ENCODE measurements around the gene YAP1.

Gene YAP1

DNA sequence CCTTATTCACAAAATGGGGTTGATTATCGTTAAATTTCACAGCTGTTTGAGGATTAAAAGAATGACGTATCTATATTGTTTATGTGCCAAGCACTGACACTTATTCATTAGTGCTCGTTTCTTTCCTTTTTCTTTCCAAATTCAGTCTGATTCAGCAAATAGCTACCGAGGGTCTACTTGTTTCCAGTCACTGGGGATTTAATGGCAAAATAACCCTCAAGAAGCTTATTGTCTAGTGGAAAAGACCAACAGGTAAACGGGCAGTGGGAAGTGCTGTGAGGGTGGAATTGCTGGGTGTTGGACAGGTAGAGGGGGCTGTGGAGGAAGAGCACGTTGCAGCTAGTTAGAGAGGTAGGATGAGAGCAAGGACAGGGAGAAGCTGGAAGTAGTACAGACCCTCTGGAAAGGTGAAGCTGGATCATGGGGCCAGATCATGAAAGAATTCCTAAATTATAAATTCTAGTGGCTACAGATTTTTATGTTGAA is 158.8 kb downstream of the YAP1 start:
- peak overlapping the region; percentile 25 for H3K4me3 ChIP-seq (ENCODE audit: low read depth, low read length)
- POLR2A ChIA-PET: interaction anchor here (1.2 to 2.1 kb wide), 2 partner anchors 16 to 158 kb away, joined by 6 to 9 read pairs; no protein-coding TSS in a partner anchor

DNA sequence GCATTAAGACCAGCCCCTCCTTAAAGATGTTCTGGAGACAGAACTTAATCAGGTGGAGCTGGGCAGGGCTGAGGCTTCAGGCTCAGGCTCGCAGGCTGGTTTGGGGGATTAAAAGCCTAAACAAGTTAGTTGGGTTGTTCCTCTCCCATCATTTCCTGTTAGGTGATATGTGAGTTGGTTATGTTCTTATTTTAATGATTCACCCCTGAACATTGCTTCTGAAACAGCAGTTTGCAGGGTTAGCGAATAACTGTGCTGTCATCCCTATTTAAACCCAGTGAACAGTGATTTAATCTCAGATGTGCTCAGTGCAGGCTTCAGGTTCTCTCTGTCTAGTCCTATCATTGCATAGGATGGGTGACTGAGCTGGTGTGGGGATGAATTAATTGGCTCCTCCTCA is 159.7 kb downstream of the YAP1 start:
- CTCF ChIA-PET: interaction anchor here (0.7 to 4.0 kb wide), 10 partner anchors 11 to 274 kb away, joined by 3 to 25 read pairs (median 4); no protein-coding TSS in a partner anchor
- Histone ChIP-seq H3K4me1 (ENCODE audit: control insufficient read depth, insufficient read depth, low read length) (no peaks in the 10 kb centered on the region), H3K36me3 (ENCODE audit: control insufficient read depth in 2 of 2, insufficient read depth in 1 of 2, low read length in 2 of 2) (no peaks in the 10 kb centered on the region), H3K4me3 (ENCODE audit: low read depth, low read length) (no peak overlapping the region), H3K27ac (ENCODE audit: extremely low read depth, low read depth, low read length) (no peak overlapping the region), H3K9me3 (ENCODE audit: control insufficient read depth, insufficient read depth, low read depth, low read length) (no peaks in the 10 kb centered on the region)
- TF ChIP-seq ZNF335 (tag by site-specific recombination; conservative IDR thresholded peaks at IDR 0.05): no peak
- no peak for TF ChIP-seq ZNF621 (tag by site-specific recombination; IDR thresholded peaks at IDR 0.05)
- no peak for TF ChIP-seq FEZF1 (tag by site-specific recombination; IDR thresholded peaks at IDR 0.05)
- TF ChIP-seq ZNF138 (tag by site-specific recombination; IDR thresholded peaks at IDR 0.05; ENCODE audit: borderline replicate concordance): no peak
- TF ChIP-seq, protein P1, sequence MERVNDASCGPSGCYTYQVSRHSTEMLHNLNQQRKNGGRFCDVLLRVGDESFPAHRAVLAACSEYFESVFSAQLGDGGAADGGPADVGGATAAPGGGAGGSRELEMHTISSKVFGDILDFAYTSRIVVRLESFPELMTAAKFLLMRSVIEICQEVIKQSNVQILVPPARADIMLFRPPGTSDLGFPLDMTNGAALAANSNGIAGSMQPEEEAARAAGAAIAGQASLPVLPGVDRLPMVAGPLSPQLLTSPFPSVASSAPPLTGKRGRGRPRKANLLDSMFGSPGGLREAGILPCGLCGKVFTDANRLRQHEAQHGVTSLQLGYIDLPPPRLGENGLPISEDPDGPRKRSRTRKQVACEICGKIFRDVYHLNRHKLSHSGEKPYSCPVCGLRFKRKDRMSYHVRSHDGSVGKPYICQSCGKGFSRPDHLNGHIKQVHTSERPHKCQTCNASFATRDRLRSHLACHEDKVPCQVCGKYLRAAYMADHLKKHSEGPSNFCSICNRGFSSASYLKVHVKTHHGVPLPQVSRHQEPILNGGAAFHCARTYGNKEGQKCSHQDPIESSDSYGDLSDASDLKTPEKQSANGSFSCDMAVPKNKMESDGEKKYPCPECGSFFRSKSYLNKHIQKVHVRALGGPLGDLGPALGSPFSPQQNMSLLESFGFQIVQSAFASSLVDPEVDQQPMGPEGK (tag by site-specific recombination; IDR thresholded peaks at IDR 0.05): no peak
- TF ChIP-seq KLF7 (tag by site-specific recombination; IDR thresholded peaks at IDR 0.05; ENCODE audit: borderline replicate concordance): no peak
- no peak for TF ChIP-seq ZNF624 (tag by site-specific recombination; IDR thresholded peaks at IDR 0.05)
- no peak for TF ChIP-seq ZNF155 (tag by site-specific recombination; IDR thresholded peaks at IDR 0.05)
- POLR2A ChIA-PET: interaction anchor here (0.6 kb wide), 1 partner anchor 159 kb away, joined by 3 read pairs; no protein-coding TSS in a partner anchor

More for the DNA sequence above, 158.8 kb downstream of the YAP1 start:
- Histone ChIP-seq H3K9me3 (ENCODE audit: control insufficient read depth, insufficient read depth, low read depth, low read length) (no peaks in the 10 kb centered on the region), H3K27ac (ENCODE audit: extremely low read depth, low read depth, low read length) (no peak overlapping the region), H3K36me3 (ENCODE audit: control insufficient read depth in 2 of 2, insufficient read depth in 1 of 2, low read length in 2 of 2) (no peaks in the 10 kb centered on the region), H3K4me1 (ENCODE audit: control insufficient read depth, insufficient read depth, low read length) (no peaks in the 10 kb centered on the region)
- TF ChIP-seq, protein P2, sequence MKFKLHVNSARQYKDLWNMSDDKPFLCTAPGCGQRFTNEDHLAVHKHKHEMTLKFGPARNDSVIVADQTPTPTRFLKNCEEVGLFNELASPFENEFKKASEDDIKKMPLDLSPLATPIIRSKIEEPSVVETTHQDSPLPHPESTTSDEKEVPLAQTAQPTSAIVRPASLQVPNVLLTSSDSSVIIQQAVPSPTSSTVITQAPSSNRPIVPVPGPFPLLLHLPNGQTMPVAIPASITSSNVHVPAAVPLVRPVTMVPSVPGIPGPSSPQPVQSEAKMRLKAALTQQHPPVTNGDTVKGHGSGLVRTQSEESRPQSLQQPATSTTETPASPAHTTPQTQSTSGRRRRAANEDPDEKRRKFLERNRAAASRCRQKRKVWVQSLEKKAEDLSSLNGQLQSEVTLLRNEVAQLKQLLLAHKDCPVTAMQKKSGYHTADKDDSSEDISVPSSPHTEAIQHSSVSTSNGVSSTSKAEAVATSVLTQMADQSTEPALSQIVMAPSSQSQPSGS (tag by site-specific recombination; IDR thresholded peaks at IDR 0.05; ENCODE audit: low read depth): peak; percentile 44; the same call in 1 of the 2 replicates
- no peak for TF ChIP-seq PRDM1 (tag by site-specific recombination; IDR thresholded peaks at IDR 0.05)
- TF ChIP-seq ZNF10 (tag by site-specific recombination; IDR thresholded peaks at IDR 0.05): no peak
- peak; percentile 64 for TF ChIP-seq SCRT2 (tag by site-specific recombination; IDR thresholded peaks at IDR 0.05)
- TF ChIP-seq ZNF140 (tag by site-specific recombination; IDR thresholded peaks at IDR 0.05): peak; percentile 61; the same call in 1 of the 2 replicates
- TF ChIP-seq ZNF341 (tag by site-specific recombination; IDR thresholded peaks at IDR 0.05; ENCODE audit: low read depth): peak; percentile 36; the same call in 1 of the 2 replicates
- CTCF ChIA-PET: interaction anchor here (0.6 to 4.0 kb wide), 21 partner anchors 12 to 262 kb away, joined by 3 to 25 read pairs (median 3); no protein-coding TSS in a partner anchor

DNA sequence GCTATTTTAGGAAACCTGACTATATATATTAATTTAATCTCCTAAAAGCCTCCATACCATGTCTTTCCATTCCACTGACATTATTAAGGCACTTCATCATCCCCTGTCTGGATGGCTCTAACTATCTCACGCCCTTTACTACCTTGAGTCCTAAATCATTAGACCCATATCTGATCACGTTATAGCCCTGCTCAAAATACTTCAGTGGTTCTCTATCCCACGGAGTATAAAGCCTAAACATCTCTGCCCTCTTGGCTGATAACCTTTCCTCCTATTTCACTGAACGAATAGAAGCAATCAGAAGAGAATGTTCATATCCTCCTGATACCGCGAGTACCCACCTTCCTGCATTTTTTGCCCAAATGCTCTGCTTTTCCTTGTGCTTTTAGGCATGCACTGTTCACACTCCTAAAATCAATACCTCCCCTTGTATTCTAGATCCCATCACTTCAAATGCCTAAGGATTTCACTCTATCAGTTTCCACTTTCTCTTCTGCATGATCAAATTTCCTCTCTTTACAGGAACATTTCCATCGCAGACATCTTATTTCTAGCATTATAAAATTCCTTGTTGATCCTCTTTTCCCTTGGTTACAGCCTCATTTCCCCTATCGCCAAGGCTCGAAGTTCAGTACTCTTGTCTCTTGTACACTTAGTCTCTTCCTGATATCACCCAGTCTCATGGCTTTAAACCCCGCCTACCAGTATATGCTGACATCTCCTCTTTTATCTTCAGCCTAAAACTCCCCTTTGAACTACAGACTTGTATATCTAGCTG is 162.0 kb downstream of the YAP1 start:
- H3K4me1 ChIP-seq (ENCODE audit: control insufficient read depth, insufficient read depth, low read length): no peaks in the 10 kb centered on the region
- H3K9me3 ChIP-seq (ENCODE audit: control insufficient read depth, insufficient read depth, low read depth, low read length): no peaks in the 10 kb centered on the region
- no peak overlapping the region for H3K27ac ChIP-seq (ENCODE audit: extremely low read depth, low read depth, low read length)
- no peak overlapping the region for H3K4me3 ChIP-seq (ENCODE audit: low read depth, low read length)
- ChIA-PET CTCF (no interaction called here), POLR2A (no interaction called here)
- H3K36me3 ChIP-seq (ENCODE audit: control insufficient read depth in 2 of 2, insufficient read depth in 1 of 2, low read length in 2 of 2): no peaks in the 10 kb centered on the region
- no peak for TF ChIP-seq ZNF423 (tag by site-specific recombination; IDR thresholded peaks at IDR 0.05)
- TF ChIP-seq, protein P3, sequence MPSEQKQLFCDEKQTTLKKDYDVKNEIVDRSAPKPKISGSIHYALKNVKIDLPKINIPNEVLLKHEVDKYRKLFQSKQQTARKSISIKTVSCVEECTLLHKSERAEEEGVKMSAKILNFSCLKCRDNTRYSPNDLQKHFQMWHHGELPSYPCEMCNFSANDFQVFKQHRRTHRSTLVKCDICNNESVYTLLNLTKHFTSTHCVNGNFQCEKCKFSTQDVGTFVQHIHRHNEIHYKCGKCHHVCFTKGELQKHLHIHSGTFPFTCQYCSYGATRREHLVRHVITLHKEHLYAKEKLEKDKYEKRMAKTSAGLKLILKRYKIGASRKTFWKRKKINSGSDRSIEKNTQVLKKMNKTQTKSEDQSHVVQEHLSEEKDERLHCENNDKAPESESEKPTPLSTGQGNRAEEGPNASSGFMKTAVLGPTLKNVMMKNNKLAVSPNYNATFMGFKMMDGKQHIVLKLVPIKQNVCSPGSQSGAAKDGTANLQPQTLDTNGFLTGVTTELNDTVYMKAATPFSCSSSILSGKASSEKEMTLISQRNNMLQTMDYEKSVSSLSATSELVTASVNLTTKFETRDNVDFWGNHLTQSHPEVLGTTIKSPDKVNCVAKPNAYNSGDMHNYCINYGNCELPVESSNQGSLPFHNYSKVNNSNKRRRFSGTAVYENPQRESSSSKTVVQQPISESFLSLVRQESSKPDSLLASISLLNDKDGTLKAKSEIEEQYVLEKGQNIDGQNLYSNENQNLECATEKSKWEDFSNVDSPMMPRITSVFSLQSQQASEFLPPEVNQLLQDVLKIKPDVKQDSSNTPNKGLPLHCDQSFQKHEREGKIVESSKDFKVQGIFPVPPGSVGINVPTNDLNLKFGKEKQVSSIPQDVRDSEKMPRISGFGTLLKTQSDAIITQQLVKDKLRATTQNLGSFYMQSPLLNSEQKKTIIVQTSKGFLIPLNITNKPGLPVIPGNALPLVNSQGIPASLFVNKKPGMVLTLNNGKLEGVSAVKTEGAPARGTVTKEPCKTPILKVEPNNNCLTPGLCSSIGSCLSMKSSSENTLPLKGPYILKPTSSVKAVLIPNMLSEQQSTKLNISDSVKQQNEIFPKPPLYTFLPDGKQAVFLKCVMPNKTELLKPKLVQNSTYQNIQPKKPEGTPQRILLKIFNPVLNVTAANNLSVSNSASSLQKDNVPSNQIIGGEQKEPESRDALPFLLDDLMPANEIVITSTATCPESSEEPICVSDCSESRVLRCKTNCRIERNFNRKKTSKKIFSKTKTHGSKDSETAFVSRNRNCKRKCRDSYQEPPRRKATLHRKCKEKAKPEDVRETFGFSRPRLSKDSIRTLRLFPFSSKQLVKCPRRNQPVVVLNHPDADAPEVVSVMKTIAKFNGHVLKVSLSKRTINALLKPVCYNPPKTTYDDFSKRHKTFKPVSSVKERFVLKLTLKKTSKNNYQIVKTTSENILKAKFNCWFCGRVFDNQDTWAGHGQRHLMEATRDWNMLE (tag by site-specific recombination; conservative IDR thresholded peaks at IDR 0.05; ENCODE audit: low read depth): no peak
- no peak for TF ChIP-seq ZNF776 (tag by site-specific recombination; IDR thresholded peaks at IDR 0.05; ENCODE audit: borderline replicate concordance)
- TF ChIP-seq, protein P2 (tag by site-specific recombination; IDR thresholded peaks at IDR 0.05; ENCODE audit: low read depth): no peak
- no peak for TF ChIP-seq ZNF514 (tag by site-specific recombination; IDR thresholded peaks at IDR 0.05)

Measured in HEK293 (cell line).